Motor neuron (in vitro differentiated cells): ENCODE measurements around the gene THSD4. TPM values are rescaled to one million over a fixed set of nuclear protein-coding genes. Genes with fewer than 3 reads are reported as not detected.

Experiments used
- ATAC-seq, 8 experiments: fragments of 200-7000 bp; cut with Tn5 transposase; replicated peaks in 6 of 8; 2 replicates each; pipeline ENCODE4 v1.8.0; 2021; ENCODE audit warnings: mild to moderate bottlenecking in 8 of 8, moderate library complexity in 8 of 8
- H3K27ac ChIP-seq, 2 donors: fragments of 250-450 bp; sonication (Bioruptor Pico); 2 replicates each; pipeline ENCODE4 v1.9.0; 2021; ENCODE audit warnings: antibody characterized with exemption in 2 of 2, mild to moderate bottlenecking in 2 of 2, moderate library complexity in 1 of 2
- H3K4me1 ChIP-seq, 2 donors: fragments of 250-450 bp; sonication (Bioruptor Pico); replicated peaks in 1 of 2; 2 replicates each; pipeline ENCODE4 v1.6.1; 2021; ENCODE audit warnings: antibody characterized with exemption in 2 of 2, mild to moderate bottlenecking in 2 of 2, moderate library complexity in 1 of 2
- H3K4me3 ChIP-seq, 5 donors: fragments of 250-450 bp; sonication (Bioruptor Pico); 2 replicates each; pipeline ENCODE4 v1.9.0; 2021; ENCODE audit warnings: antibody characterized with exemption in 5 of 5, mild to moderate bottlenecking in 5 of 5, moderate library complexity in 4 of 5
- WGBS, 10 experiments: fragments of 450-650 bp; shearing (Covaris generic); methylation state at CpG; one replicate each; pipeline ENCODE4 v1.0.0; 2022; 5-methylcytosine and 5-hydroxymethylcytosine counted together
- in situ Hi-C, 9 experiments: fragments of 400-800 bp; cut with MboI; loops; one replicate each; pipeline ENCODE4 v1.15.0; 2021; ENCODE audit warnings: low sequenced_read_pairs in 9 of 9, low pct_unique_long_range_greater_than_20kb in 2 of 9; ENCODE audit not compliant: unreplicated experiment in 9 of 9
- total RNA-seq, 8 experiments: library from RNA; unstranded; fragments of 300-600 nt; gene quantifications; 2 replicates each; pipeline versions ENCODE4 v1.2.3 to v1.2.4, GENCODE V29; 2022

THSD4 gene
- total RNA-seq, 8 experiments from 2014 or later = 1.3 to 28.4 (median 6.7) TPM

DNA sequence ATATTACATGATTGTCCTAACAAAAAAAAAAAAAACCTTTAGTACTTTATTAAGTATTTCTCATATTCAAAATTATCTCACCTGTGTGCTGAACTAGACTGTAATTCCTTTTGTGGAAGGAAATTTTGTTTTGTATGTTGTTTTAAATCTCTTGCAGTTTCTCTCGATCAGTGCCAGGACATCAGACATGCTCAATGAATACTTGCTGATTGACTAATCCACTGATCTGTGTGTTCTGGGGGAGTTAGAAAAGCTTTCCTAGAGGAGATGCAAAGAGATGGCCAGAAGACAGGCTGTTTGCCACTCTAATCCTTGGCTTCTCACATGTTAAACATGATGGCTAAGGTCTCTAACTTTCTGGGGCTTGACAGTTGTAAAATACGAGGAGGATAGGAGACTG, 461.8 kb downstream of the THSD4 start:
- no peaks in the 10 kb centered on the region for H3K4me1 ChIP-seq
- no peak for ATAC-seq
- WGBS, 10 experiments = 6 to 88% (median 38%) methylated on average over 1 to 2 of the region's 2 CpGs
- H3K27ac ChIP-seq = no peak overlapping the region
- in situ Hi-C loops = no loop called here
- H3K4me3 ChIP-seq = no peak overlapping the region

DNA sequence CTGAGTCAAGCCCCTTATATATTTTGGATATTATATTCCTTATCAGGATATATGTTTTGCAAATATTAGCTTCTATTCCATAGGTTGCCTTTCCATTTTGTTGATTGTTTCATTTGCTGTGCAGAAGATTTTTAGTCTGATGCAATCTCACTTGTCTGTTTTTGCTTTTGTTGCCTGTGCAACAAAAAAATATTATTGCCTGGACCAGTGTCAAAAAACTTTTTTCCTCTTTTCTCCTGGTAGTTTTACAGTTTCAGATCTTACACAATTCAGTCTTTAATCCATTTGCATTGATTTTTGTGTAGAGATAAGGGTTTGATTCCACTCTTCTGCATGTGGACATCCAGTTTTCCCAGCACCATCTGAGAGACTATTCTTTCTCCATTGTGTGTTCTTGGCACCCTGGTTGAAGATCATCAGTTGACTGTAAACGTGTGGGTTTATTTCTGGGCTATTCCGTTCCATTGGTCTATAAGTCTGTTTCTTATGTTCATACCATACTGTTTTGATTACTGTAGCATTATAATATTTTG, 466.2 kb downstream of the THSD4 start:
- no peak for ATAC-seq
- H3K4me1 ChIP-seq = no peaks in the 10 kb centered on the region
- 23 to 97% (median 80%) methylated on average over 1 to 2 of the region's 2 CpGs; no CpG with 5 or more reads in 2 of the 10 experiments for WGBS, 10 experiments
- no peak overlapping the region for H3K27ac ChIP-seq
- in situ Hi-C loops = no loop called here
- H3K4me3 ChIP-seq = no peak overlapping the region

DNA sequence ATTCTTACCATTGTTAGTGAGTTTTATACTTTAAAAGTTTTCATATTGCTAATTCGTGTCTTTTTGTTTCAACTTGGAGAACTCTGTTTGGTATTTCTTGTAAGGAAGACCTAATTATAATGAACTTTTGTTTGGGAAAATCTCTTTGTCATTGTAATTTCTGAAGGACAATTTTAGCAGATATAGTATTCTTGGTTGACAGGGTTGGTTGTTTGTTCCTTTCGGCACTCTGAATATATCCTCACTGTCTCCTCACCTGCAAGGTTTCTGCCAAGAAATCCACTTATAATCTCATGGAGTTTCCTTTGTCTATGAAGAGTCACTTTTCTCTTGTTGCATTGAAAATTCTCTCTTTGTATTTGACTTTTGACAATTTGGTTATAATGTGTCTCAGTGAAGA, 469.9 kb downstream of the THSD4 start:
- Histone ChIP-seq H3K27ac (no peak overlapping the region), H3K4me3 (no peak overlapping the region), H3K4me1 (peaks cover 0 to 4% of the 10 kb centered on the region in 2 donors)
- 43 to 75% (median 58%) methylated on average over 1 to 2 of the region's 2 CpGs for WGBS, 10 experiments
- in situ Hi-C loops = no loop called here
- ATAC-seq = no peak

DNA sequence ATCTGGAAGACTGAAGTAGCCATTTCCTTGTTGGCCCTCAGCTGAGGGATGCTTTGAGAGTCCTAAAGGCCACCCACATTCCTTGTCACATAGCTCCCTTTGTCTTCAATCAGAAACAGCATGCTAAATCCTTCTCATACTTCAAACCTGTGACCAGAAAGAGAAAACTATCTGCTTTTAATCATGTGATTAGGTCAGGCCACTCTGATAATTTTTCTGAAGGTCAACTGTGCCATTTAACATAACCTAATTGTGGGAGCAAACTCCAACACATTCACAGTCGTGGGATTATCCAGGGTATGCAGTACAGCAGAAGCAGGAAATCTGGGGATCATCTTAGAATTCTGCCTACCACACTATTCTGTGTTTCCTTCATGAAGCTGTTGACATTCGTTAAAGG, 471.2 kb downstream of the THSD4 start:
- ATAC-seq = no peak
- in situ Hi-C loops = no loop called here
- whole genome bisulfite sequencing, 10 experiments = 60 to 100% (median 89%) methylated on average over 1 to 2 of the region's 2 CpGs; no CpG with 5 or more reads in 5 of the 10 experiments
- H3K4me1 ChIP-seq = peaks cover 0 to 4% of the 10 kb centered on the region in 2 donors
- no peak overlapping the region for H3K4me3 ChIP-seq
- H3K27ac ChIP-seq = no peak overlapping the region

DNA sequence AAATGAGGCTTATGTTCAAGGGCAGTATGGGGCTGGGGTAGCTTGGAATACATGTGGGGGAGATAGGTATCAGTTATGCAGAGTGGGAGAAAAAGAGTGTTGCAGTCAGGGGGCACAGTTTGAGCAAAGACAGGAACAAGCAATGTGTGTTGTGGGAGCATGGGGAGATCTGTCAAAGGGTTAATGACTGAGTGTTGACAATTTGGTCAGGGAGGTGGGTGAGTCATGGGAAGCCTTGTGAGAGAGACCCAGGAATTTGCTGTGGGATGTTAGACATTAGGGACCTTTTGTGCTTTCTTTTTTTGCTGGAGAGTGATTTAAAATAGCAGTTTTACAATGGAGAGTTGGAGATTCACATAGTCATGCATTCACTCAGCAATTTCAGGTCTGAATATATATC, 473.5 kb downstream of the THSD4 start:
- Histone ChIP-seq H3K4me3 (no peak overlapping the region), H3K4me1 (peaks cover 2 to 8% of the 10 kb centered on the region in 2 donors), H3K27ac (no peak overlapping the region)
- in situ Hi-C loops = no loop called here
- ATAC-seq = peak in 5 of 8 experiments; percentile 51 to 66 (median 63)

DNA sequence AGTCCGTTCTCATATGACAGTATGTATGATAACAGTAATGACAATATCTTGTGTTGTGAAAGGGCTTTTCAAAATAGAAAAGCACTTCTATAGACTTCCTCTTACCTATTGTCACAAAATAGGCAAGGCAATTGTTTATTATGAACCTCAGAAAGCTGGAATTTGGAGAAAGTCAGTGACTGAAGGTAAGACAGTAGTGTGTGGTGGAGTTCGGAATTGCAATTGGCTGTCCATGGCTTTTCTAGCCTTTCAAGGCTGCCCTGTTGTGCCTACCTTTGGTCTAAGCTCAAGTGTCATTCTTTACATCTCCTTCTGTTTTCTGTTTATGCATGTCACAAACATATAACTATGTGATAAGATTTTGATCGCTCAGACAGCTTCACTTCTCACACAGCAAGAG, 475.8 kb downstream of the THSD4 start:
- Histone ChIP-seq H3K4me1 (peaks cover 2 to 8% of the 10 kb centered on the region in 2 donors), H3K4me3 (no peak overlapping the region), H3K27ac (no peak overlapping the region)
- ATAC-seq = no peak
- 60 to 94% (median 88%) methylated on average over 1 to 3 of the region's 3 CpGs; no CpG with 5 or more reads in 4 of the 10 experiments for WGBS, 10 experiments
- in situ Hi-C loops = no loop called here

DNA sequence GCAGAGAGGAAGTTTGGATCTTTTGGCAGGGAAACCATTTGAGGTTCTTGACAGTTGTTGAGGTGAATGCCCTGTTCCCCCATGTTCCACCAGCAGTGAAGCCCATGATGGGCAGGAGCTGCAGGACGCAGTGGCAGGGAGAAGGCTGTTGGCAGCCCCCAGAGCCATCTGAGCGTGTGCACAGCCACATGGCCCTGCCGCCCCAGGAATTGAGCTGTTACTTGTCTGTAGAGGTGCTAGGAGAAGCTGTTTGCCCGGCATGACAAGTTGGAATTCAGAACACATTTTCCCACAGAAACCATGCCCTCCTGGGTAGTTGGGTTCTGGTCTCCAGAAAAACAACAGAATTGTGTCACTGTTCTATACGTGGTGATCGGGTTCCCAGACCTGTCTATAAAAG, 476.9 kb downstream of the THSD4 start:
- ATAC-seq = no peak
- 75 to 100% (median 91%) methylated on average over 1 to 5 of the region's 6 CpGs; no CpG with 5 or more reads in 6 of the 10 experiments for WGBS, 10 experiments
- in situ Hi-C loops = no loop called here
- Histone ChIP-seq H3K4me1 (peaks cover 2 to 12% of the 10 kb centered on the region in 2 donors), H3K27ac (no peak overlapping the region), H3K4me3 (no peak overlapping the region)

DNA sequence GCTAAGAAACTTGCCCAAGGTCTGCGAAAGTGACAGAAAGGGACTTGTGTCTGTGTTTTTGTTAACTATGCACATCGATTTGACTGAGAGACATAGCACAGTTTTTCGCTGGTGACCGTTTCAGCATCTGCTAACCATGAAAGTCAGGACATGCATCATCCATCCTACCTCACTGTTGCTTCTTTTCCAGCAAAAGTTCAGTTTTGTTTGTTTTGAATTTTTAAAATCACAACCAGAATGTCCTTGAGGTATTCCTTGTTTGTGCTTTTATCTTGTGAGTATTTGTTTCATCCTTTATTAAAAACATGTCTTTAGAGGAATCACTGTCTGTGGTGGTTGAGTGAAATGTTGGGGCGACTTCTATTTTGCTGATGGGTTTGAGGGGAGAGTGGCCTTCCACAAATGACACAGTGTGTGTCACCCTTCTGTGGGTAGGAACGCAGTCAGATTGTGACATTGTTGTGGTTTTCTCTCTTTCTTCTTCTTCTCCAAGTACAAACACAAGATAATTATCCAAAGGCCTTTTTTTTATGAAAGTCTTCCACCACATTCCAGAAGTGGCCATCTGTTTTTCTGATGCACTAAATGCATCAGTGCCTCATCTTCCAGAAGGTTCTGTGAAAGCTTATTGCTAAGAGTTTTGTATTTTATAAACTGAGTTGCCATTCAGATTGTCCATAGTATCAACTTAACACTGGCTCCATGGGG, 480.7 kb downstream of the THSD4 start:
- ATAC-seq = no peak
- H3K27ac ChIP-seq = no peak overlapping the region

DNA sequence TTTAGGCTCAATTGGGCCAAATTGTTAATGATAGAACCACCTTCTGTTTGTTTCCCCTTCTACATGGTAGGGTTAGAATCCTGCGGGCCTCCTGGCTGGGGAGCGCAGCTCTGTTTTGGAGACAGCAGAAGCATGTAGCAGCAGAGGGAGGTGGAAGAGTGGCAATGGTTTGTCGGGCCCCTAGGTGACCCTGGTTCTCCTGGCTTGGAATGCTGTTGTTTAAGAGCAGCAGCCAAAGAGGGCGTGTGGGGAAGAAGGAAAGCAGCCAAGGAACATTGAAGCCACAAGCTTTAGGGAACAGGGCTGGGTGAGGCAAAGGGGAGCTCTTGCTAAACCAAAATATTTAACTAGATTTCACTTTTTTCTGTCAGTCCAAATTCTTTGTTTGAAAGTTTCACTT, 481.4 kb downstream of the THSD4 start:
- H3K4me3 ChIP-seq = no peak overlapping the region
- in situ Hi-C loops = no loop called here
- ATAC-seq = peak in 4 of 8 experiments; percentile 4 to 50 (median 20)
- H3K4me1 ChIP-seq = peaks cover 32 to 40% of the 10 kb centered on the region in 2 donors
- 25 to 100% (median 62%) methylated on average over 1 to 4 of the region's 4 CpGs; no CpG with 5 or more reads in 2 of the 10 experiments for WGBS, 10 experiments
- no peak overlapping the region for H3K27ac ChIP-seq

More for the DNA sequence above, 480.7 kb downstream of the THSD4 start:
- 23 to 100% (median 86%) methylated on average over 1 to 6 of the region's 6 CpGs for WGBS, 10 experiments
- in situ Hi-C loops = no loop called here
- peaks cover 25 to 33% of the 10 kb centered on the region in 2 donors for H3K4me1 ChIP-seq
- H3K4me3 ChIP-seq = no peak overlapping the region

DNA sequence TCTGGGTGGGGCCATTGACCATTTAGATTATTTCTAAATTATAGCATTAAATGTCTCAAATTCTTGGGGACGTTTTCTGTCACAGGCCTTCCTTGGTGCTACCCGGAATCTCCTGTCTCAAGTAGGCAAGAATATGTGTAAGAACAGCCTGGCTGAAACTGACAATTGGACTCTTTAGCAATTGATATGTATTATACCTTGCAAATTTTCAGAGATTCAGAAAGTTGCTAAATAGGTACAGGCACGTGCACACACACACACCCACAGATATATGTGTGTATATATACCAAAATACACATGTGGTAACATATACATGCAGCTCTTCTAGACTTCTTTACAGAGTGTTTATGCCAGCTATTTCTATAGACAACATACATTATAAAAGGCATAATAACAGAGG, 481.9 kb downstream of the THSD4 start:
- 0 to 85% (median 60%) methylated on average over 1 to 3 of the region's 3 CpGs; no CpG with 5 or more reads in 2 of the 10 experiments for WGBS, 10 experiments
- H3K27ac ChIP-seq = no peak overlapping the region
- in situ Hi-C loops = no loop called here
- ATAC-seq = peak in 3 of 8 experiments; percentile 53 to 84 (median 70)
- peaks cover 37 to 44% of the 10 kb centered on the region in 2 donors for H3K4me1 ChIP-seq
- no peak overlapping the region for H3K4me3 ChIP-seq

DNA sequence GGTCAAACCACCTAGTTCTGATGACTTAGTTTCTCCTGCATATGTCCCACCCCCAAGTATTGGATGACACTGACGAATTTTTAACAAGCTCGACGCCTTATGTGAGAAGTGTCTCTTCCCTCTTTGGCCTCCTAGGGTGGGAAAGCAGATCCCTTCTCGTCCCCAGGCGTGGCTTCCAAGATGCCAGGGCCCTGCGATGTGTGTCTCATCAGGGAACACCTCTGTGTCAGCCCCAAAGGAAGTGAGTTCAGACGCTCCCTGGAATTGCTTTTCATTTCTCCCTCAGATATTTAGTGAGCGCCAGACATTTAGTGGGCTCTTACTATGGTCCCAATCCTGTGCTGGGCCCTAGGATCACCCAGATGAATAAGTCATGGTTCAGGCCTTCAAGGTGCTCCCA, 482.4 kb downstream of the THSD4 start:
- no peak overlapping the region for H3K27ac ChIP-seq
- 35 to 100% (median 87%) methylated on average over 1 to 5 of the region's 8 CpGs; no CpG with 5 or more reads in 5 of the 10 experiments for WGBS, 10 experiments
- peaks cover 36 to 44% of the 10 kb centered on the region in 2 donors for H3K4me1 ChIP-seq
- in situ Hi-C loops = no loop called here
- peak in 1 of 8 experiments; percentile 17 for ATAC-seq
- H3K4me3 ChIP-seq = no peak overlapping the region

DNA sequence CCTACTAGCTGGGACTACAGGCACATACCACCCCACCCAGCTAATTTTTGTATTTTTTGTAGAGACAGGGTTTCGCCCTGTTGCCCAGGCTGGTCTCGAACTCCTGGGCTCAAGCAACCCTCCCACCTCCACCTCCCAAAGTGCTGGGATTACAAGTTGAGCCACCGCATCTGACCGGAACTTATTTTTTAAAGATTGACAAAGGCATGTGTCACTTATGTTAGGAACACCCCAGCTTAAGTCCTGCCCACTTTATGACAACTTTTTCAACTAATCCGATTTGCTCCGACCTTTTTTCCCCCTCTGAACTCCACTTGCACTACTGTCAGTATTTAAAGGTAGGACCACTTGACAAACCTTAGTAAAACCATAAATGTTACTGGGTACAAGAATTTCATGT, 483.5 kb downstream of the THSD4 start:
- Histone ChIP-seq H3K27ac (peak overlapping the region in 1 of 2 donors; percentile 66), H3K4me1 (peaks cover 35 to 42% of the 10 kb centered on the region in 2 donors), H3K4me3 (no peak overlapping the region)
- no peak for ATAC-seq
- in situ Hi-C loops = no loop called here
- 76 to 100% (median 100%) methylated on average over 1 to 6 of the region's 6 CpGs; no CpG with 5 or more reads in 1 of the 10 experiments for WGBS, 10 experiments

DNA sequence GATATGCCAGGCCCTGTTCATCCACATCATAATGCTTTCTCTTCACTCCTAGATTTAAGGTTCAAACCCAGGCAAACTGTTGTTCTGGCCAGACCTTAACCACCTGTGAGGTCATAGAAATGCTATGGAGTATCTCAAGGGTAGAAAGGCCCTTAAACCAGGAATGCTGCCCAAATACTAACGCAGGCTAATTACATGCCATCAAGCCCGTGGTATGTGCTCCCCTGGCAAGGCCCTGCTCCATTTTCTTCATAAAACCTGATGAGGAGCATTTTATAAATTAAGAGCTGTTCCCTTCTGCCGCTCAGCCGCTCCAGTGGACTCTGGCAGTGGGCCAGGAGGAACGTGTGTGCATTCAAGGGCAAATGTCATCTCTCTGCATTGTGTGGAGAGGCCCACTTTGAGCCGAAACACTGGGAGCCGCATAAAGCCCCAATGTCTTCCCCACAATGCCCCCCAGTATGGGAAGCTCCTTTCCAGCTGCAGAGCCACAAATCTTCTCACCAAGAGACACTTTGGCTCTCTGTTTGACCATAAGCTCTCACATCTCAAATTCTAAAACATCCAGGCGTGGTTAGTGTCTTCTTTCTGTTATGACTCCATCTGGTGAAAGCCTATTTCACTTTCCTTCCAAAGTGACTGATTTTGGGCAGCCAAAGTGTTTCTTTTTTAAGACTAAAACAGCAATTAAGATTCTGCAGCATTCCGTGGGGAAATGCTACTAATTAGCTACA, 484.3 kb downstream of the THSD4 start:
- peak in 5 of 8 experiments; percentile 82 to 92 (median 91) for ATAC-seq
- in situ Hi-C loops = no loop called here
- peaks cover 35 to 42% of the 10 kb centered on the region in 2 donors for H3K4me1 ChIP-seq
- no peak overlapping the region for H3K4me3 ChIP-seq
- 0 to 51% (median 19%) methylated on average over 1 to 8 of the region's 9 CpGs for WGBS, 10 experiments
- peak overlapping the region; percentile 39 to 68 for H3K27ac ChIP-seq
